ENCODE results near the gene AEBP2.

DNA sequence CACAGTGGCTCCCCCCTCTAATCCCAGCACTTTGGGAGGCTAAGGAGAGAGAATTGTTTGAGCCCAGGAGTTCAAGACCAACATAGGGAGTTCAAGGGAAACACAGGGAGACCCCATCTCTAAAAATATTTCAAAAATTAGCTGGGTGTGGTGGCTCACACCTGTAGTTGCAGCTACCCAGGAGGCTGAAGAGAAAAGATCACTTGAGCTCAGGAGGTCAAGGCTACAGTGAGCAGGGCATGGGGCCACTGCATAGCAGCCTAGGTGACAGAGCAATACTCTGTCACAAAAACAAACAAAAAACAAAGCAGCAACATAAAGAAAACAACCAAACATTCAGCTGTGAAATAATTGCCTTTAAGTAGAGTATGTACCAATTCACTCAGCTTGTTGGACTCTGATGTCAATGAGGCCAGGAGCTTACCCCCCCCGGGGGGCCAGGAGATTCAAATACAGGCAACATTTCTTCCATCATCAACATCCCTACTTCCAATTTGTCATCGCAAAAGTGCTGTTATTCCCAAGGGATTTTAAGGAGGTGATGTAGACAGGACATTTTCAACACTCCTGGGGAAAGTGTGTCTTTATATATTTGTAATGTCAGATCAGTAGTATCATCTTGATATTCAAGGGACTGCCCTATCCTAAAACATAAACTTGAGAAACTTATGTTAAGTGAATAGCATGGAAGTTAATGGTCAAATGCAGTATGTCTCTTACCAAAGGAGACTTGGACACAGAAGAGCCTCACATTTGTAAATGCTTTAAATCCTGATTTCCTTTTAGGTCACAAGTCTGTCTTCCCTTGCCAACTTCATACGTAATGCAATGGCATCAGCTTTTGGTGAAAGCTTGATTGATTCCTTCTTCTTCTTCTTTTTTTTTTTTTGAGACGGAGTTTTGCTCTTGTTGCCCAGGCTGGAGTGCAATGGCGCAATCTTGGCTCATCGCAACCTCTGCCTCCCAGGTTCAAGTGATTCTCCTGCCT is 40.6 kb upstream of the AEBP2 start:
- no peak for TF ChIP-seq POLR2AphosphoS5 (IDR thresholded peaks at IDR 0.05)
- TF ChIP-seq, protein P1, sequence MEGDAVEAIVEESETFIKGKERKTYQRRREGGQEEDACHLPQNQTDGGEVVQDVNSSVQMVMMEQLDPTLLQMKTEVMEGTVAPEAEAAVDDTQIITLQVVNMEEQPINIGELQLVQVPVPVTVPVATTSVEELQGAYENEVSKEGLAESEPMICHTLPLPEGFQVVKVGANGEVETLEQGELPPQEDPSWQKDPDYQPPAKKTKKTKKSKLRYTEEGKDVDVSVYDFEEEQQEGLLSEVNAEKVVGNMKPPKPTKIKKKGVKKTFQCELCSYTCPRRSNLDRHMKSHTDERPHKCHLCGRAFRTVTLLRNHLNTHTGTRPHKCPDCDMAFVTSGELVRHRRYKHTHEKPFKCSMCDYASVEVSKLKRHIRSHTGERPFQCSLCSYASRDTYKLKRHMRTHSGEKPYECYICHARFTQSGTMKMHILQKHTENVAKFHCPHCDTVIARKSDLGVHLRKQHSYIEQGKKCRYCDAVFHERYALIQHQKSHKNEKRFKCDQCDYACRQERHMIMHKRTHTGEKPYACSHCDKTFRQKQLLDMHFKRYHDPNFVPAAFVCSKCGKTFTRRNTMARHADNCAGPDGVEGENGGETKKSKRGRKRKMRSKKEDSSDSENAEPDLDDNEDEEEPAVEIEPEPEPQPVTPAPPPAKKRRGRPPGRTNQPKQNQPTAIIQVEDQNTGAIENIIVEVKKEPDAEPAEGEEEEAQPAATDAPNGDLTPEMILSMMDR (IDR thresholded peaks at IDR 0.05), result no peak

All from gastroesophageal sphincter (tissue), 3 donors.